ENCODE results near the gene MON1B.
"Not testable (repeated sequence)": the region's sequence is repeated elsewhere in the genome, so short reads cannot be mapped to it uniquely, and the experiment has no call there.

The MON1B gene

DNA sequence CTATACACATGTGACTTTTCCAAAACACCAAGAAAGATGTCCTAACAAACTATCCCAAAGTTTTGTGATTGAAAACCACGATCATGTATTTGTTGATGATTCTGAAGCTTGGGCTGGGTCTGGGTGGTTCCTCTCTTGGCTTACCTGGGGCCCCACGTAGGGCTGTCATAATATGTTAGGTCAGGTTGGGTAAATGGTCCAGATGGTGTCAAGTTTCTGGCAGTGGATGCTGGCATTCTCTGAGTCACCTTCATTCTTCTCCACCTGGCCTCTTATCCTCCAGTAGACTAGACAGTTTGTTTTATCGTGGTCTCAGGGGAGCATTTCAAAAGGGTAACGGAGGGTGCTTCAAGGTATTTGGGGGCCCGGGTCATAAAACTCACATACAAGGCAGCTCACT is 47.6 kb downstream of the MON1B start:
- TF ChIP-seq, protein P1, sequence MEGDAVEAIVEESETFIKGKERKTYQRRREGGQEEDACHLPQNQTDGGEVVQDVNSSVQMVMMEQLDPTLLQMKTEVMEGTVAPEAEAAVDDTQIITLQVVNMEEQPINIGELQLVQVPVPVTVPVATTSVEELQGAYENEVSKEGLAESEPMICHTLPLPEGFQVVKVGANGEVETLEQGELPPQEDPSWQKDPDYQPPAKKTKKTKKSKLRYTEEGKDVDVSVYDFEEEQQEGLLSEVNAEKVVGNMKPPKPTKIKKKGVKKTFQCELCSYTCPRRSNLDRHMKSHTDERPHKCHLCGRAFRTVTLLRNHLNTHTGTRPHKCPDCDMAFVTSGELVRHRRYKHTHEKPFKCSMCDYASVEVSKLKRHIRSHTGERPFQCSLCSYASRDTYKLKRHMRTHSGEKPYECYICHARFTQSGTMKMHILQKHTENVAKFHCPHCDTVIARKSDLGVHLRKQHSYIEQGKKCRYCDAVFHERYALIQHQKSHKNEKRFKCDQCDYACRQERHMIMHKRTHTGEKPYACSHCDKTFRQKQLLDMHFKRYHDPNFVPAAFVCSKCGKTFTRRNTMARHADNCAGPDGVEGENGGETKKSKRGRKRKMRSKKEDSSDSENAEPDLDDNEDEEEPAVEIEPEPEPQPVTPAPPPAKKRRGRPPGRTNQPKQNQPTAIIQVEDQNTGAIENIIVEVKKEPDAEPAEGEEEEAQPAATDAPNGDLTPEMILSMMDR (IDR thresholded peaks at IDR 0.05; ENCODE audit: insufficient read depth, low read depth, low read length, missing control alignments): no peak
- no peak overlapping the region for H3K4me3 ChIP-seq (ENCODE audit: low read depth, low read length)
- DNase-seq (ENCODE audit: low read depth): no peak

DNA sequence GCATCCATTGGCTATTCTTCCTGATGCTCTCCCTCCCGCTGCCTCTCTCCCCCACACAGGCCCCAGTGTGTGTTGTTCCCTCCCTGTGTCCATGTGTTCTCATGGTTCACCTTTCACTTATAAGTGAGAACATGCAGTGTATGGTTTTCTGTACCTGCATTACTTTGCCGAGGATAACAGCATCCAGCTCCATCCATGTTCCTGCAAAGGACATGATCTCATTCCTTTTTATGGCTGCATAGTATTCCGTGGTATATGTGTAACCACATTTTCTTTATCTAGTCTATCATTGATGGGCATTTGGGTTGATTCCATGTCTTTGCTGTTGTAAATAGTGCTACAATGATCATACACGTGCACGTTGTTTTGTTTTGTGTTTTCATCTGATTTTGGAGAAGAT is 51.5 kb downstream of the MON1B start:
- not testable (repeated sequence) for DNase-seq (ENCODE audit: low read depth); H3K4me3 ChIP-seq (ENCODE audit: low read depth, low read length)

DNA sequence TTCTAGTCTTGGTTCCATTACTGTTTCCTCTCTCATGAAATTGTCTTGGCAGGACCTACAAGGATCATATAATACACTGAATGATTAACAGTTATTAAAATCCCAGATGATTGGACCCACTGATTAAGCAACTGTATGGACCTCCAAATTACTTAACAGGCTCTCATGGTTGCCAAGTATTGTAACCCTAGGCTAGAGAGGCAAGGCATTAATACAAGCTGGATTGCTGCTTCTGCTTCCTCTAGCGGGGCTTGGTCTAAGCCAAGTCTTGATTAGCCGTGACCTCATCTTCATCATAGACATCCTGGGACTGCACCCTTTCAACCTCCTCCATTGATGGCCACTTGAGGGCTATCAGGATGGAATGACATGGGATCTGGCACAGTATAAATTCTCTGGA is 55.2 kb downstream of the MON1B start:
- TF ChIP-seq, protein P1 (IDR thresholded peaks at IDR 0.05; ENCODE audit: insufficient read depth, low read depth, low read length, missing control alignments): no peak
- DNase-seq (ENCODE audit: low read depth): no peak
- no peak overlapping the region for H3K4me3 ChIP-seq (ENCODE audit: low read depth, low read length)

DNA sequence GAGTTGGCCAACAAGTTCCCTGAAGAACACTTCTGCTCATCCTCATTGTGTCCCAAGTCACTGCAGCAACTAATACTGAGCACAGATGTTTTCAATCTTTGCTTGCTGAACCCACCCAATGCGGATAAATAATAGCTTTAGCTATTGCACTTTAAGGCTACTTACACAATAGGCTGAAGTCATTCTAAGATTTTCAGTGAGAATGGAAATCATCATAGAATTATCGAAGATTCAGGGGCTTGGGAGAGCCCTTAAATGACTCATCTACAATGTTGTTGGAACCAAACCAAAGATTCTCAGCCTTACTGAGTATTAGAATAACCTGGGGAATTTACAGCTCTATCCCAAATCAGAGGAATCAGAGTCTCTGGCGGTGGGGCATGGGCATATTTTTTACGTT is 59.4 kb downstream of the MON1B start:
- H3K4me3 ChIP-seq (ENCODE audit: low read depth, low read length): no peak overlapping the region
- DNase-seq (ENCODE audit: low read depth): no peak
- TF ChIP-seq, protein P1 (IDR thresholded peaks at IDR 0.05; ENCODE audit: insufficient read depth, low read depth, low read length, missing control alignments): no peak

Measured in GM12865 (cell line).